ENCODE measurements around the gene CHIC2. TPM values are rescaled to one million over a fixed set of nuclear protein-coding genes. Genes with fewer than 3 reads are reported as not detected.

The CHIC2 gene
- polyA plus RNA-seq, 1 experiment: 15.6 TPM

GRCh38 chr4:54095110-54095825 is 30.9 kb upstream of the CHIC2 start:
- ChIA-PET CTCF (interaction anchor here (1.1 kb wide), 1 partner anchor 13 kb away, joined by 4 read pairs; no protein-coding TSS in a partner anchor), POLR2A (no interaction called here)
- no peak for DNase-seq (ENCODE audit: low read depth)
- Histone ChIP-seq H3K36me3 (ENCODE audit: control insufficient read depth, insufficient read depth, low read length) (no peaks in the 10 kb centered on the region), H3K4me3 (ENCODE audit: low read depth, low read length) (no peak overlapping the region), H3K27me3 (ENCODE audit: control insufficient read depth, insufficient read depth, low read length) (peaks cover 25% of the 10 kb centered on the region)
- TF ChIP-seq CTCF (IDR thresholded peaks at IDR 0.05; ENCODE audit: insufficient read depth, low read depth, low read length): no peak

GRCh38 chr4:54094451-54094850 is 30.0 kb upstream of the CHIC2 start:
- H3K36me3 ChIP-seq (ENCODE audit: control insufficient read depth, insufficient read depth, low read length): no peaks in the 10 kb centered on the region
- peaks cover 19% of the 10 kb centered on the region for H3K27me3 ChIP-seq (ENCODE audit: control insufficient read depth, insufficient read depth, low read length)
- no peak for TF ChIP-seq CTCF (IDR thresholded peaks at IDR 0.05; ENCODE audit: insufficient read depth, low read depth, low read length)
- POLR2A ChIA-PET: no interaction called here
- DNase-seq (ENCODE audit: low read depth): no peak
- H3K4me3 ChIP-seq (ENCODE audit: low read depth, low read length): no peak overlapping the region
- CTCF ChIA-PET: interaction anchor here (1.0 kb wide), 1 partner anchor 329 kb away, joined by 4 read pairs; no protein-coding TSS in a partner anchor

GRCh38 chr4:54093324-54094240 is 29.2 kb upstream of the CHIC2 start:
- CTCF ChIA-PET: interaction anchor here (1.0 kb wide), 1 partner anchor 328 kb away, joined by 4 read pairs; no protein-coding TSS in a partner anchor
- H3K4me3 ChIP-seq (ENCODE audit: low read depth, low read length): no peak overlapping the region
- H3K36me3 ChIP-seq (ENCODE audit: control insufficient read depth, insufficient read depth, low read length): no peaks in the 10 kb centered on the region
- no peak for DNase-seq (ENCODE audit: low read depth)
- POLR2A ChIA-PET: no interaction called here
- peaks cover 10% of the 10 kb centered on the region for H3K27me3 ChIP-seq (ENCODE audit: control insufficient read depth, insufficient read depth, low read length)
- TF ChIP-seq CTCF (IDR thresholded peaks at IDR 0.05; ENCODE audit: insufficient read depth, low read depth, low read length): no peak

- DNase-seq (ENCODE audit: low read depth): no peak
- CTCF ChIA-PET: no interaction called here
- peaks cover 7% of the 10 kb centered on the region for H3K27me3 ChIP-seq (ENCODE audit: control insufficient read depth, insufficient read depth, low read length)
- H3K4me3 ChIP-seq (ENCODE audit: low read depth, low read length): peak overlapping the region; percentile 48
- no peak for TF ChIP-seq CTCF (IDR thresholded peaks at IDR 0.05; ENCODE audit: insufficient read depth, low read depth, low read length)
- POLR2A ChIA-PET: no interaction called here
- no peaks in the 10 kb centered on the region for H3K36me3 ChIP-seq (ENCODE audit: control insufficient read depth, insufficient read depth, low read length)
Measured at GRCh38 chr4:54092405-54093323, 28.3 kb upstream of the CHIC2 start.
